KMS-11 (cell line): ENCODE data around the gene SAMD14.

Experiments used
- H2AFZ ChIP-seq: fragments of 200-600 bp; sonication (generic); 2 replicates; pipeline ENCODE4 v1.6.1; 2016; ENCODE audit warnings: antibody characterized with exemption, mixed run types, low read depth
- H3K27ac ChIP-seq: fragments of 200-600 bp; sonication (generic); 2 replicates; pipeline ENCODE4 v1.6.1; 2016; ENCODE audit warnings: mild to moderate bottlenecking, mixed run types
- H3K27me3 ChIP-seq: fragments of 200-600 bp; sonication (generic); 2 replicates; pipeline ENCODE4 v1.6.1; 2017; ENCODE audit warnings: mild to moderate bottlenecking, low read depth, mixed run types, moderate library complexity; ENCODE audit not compliant: insufficient read depth
- H3K36me3 ChIP-seq: fragments of 200-600 bp; sonication (generic); 2 replicates; pipeline ENCODE4 v1.6.1; 2017; ENCODE audit warnings: mild to moderate bottlenecking, mixed run types; ENCODE audit not compliant: insufficient read depth
- H3K4me1 ChIP-seq: fragments of 200-600 bp; sonication (generic); 2 replicates; pipeline ENCODE4 v1.6.1; 2016; ENCODE audit warnings: mild to moderate bottlenecking, low read depth, mixed run types; ENCODE audit not compliant: poor library complexity, severe bottlenecking
- H3K4me2 ChIP-seq: fragments of 200-600 bp; sonication (generic); 2 replicates; pipeline ENCODE4 v1.7.0; 2016; ENCODE audit warnings: mild to moderate bottlenecking, mixed run types
- H3K4me3 ChIP-seq: fragments of 200-600 bp; sonication (generic); IDR thresholded peaks from 2 replicates; pipeline ENCODE4 v1.6.1; 2017; ENCODE audit warnings: low read depth, low read length, mixed read lengths; ENCODE audit not compliant: insufficient read depth
- H3K79me2 ChIP-seq: fragments of 200-600 bp; sonication (generic); 2 replicates; pipeline ENCODE4 v1.6.1; 2016; ENCODE audit warnings: low read depth, mixed run types; ENCODE audit not compliant: insufficient read depth
- H3K9ac ChIP-seq: fragments of 200-600 bp; sonication (generic); 2 replicates; pipeline ENCODE4 v1.6.1; 2016; ENCODE audit warnings: mild to moderate bottlenecking, mixed run types
- H4K20me1 ChIP-seq: fragments of 200-600 bp; sonication (generic); 2 replicates; pipeline ENCODE4 v1.6.1; 2016; ENCODE audit warnings: mild to moderate bottlenecking, mixed run types; ENCODE audit not compliant: insufficient read depth
- TF ChIP-seq, protein P1 (sequence below): fragments of 200-600 bp; sonication (generic); conservative IDR thresholded peaks from 2 replicates; pipeline ENCODE4 v1.6.1; 2017; ENCODE audit warnings: low read depth, mild to moderate bottlenecking, antibody characterized with exemption, low read length, moderate library complexity, mixed read lengths

Gene SAMD14

DNA sequence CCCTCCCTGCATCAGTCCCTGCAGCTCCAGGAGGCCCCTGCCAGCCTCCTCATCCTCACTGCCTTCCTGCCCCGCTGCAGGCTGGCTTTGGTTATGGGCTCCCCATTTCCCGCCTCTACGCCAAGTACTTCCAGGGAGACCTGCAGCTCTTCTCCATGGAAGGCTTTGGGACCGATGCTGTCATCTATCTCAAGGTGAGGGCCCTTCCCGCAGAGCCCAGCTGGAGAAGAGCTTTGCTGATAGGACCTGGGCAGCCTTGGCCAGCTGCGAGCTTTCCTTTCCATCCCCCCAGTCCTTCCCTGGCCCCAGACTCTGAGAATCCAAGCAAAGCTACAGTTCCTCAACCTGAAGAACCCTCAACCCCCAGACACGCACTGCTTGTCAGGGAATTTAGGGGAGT is 20.8 kb downstream of the SAMD14 start:
- TF ChIP-seq, protein P1, sequence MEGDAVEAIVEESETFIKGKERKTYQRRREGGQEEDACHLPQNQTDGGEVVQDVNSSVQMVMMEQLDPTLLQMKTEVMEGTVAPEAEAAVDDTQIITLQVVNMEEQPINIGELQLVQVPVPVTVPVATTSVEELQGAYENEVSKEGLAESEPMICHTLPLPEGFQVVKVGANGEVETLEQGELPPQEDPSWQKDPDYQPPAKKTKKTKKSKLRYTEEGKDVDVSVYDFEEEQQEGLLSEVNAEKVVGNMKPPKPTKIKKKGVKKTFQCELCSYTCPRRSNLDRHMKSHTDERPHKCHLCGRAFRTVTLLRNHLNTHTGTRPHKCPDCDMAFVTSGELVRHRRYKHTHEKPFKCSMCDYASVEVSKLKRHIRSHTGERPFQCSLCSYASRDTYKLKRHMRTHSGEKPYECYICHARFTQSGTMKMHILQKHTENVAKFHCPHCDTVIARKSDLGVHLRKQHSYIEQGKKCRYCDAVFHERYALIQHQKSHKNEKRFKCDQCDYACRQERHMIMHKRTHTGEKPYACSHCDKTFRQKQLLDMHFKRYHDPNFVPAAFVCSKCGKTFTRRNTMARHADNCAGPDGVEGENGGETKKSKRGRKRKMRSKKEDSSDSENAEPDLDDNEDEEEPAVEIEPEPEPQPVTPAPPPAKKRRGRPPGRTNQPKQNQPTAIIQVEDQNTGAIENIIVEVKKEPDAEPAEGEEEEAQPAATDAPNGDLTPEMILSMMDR, result no peak

DNA sequence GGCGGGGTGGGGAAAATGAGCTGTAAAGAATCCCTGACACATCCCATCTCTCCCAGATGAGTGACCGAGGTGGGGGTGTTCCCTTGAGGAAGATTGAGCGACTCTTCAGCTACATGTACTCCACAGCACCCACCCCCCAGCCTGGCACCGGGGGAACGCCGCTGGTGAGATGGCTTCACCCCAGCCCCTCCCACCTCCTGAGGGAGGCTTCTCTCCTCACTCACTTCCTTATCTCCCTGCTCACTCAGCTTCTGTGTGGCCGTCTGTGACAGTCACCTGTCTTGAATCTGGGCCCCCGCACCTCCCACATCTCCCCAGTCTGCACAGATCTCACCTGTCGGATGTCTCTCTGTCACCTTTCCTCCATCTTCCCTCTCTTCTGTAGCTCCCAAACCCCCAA is 21.4 kb downstream of the SAMD14 start:
- Histone ChIP-seq H3K4me1 (no peaks in the 10 kb centered on the region), H3K36me3 (no peaks in the 10 kb centered on the region), H4K20me1 (no peaks in the 10 kb centered on the region), H3K27ac (no peak overlapping the region), H3K4me2 (no peak overlapping the region), H3K9ac (no peak overlapping the region), H2AFZ (no peak overlapping the region), H3K79me2 (no peaks in the 10 kb centered on the region), H3K4me3 (no peak overlapping the region), H3K27me3 (no peaks in the 10 kb centered on the region)
- TF ChIP-seq, protein P1, result no peak

More for the DNA sequence above, 20.8 kb downstream of the SAMD14 start:
- Histone ChIP-seq H3K27ac (no peak overlapping the region), H3K79me2 (no peaks in the 10 kb centered on the region), H3K27me3 (no peaks in the 10 kb centered on the region), H2AFZ (no peak overlapping the region), H4K20me1 (no peaks in the 10 kb centered on the region), H3K4me2 (no peak overlapping the region), H3K9ac (no peak overlapping the region), H3K4me1 (no peaks in the 10 kb centered on the region), H3K4me3 (no peak overlapping the region), H3K36me3 (no peaks in the 10 kb centered on the region)

DNA sequence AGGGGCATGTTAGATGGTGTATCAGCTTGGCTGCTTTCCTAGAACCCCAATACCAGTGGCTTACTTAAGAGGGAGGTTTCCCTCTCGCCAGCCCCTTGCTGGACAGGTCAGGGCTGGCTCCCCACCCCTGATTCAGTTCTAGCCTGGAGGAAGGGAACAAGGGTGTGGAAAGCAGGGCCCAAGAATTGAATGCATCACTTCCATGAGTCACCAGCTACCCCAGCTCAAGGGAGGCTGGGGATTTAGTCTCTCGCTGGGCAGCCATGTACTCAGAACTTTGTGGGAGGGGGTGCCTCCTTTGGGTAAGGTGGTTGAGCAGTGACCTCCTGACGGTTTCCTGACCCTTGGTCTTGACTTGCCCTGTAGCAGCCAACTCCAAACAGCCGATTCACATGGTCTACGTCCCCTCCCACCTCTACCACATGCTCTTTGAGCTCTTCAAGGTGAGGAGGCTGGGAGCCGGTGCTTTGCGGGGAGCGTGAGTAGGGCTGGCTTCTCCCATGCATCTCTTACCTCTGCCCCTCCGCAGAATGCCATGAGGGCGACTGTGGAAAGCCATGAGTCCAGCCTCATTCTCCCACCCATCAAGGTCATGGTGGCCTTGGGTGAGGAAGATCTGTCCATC is 22.1 kb downstream of the SAMD14 start:
- H3K9ac ChIP-seq, result no peak overlapping the region
- H2AFZ ChIP-seq, result no peak overlapping the region
- H3K4me3 ChIP-seq, result no peak overlapping the region
- no peaks in the 10 kb centered on the region for H3K36me3 ChIP-seq
- TF ChIP-seq, protein P1, result no peak
- H3K4me1 ChIP-seq, result no peaks in the 10 kb centered on the region
- no peaks in the 10 kb centered on the region for H4K20me1 ChIP-seq
- no peaks in the 10 kb centered on the region for H3K79me2 ChIP-seq
- no peak overlapping the region for H3K4me2 ChIP-seq
- no peak overlapping the region for H3K27ac ChIP-seq
- H3K27me3 ChIP-seq, result no peaks in the 10 kb centered on the region

DNA sequence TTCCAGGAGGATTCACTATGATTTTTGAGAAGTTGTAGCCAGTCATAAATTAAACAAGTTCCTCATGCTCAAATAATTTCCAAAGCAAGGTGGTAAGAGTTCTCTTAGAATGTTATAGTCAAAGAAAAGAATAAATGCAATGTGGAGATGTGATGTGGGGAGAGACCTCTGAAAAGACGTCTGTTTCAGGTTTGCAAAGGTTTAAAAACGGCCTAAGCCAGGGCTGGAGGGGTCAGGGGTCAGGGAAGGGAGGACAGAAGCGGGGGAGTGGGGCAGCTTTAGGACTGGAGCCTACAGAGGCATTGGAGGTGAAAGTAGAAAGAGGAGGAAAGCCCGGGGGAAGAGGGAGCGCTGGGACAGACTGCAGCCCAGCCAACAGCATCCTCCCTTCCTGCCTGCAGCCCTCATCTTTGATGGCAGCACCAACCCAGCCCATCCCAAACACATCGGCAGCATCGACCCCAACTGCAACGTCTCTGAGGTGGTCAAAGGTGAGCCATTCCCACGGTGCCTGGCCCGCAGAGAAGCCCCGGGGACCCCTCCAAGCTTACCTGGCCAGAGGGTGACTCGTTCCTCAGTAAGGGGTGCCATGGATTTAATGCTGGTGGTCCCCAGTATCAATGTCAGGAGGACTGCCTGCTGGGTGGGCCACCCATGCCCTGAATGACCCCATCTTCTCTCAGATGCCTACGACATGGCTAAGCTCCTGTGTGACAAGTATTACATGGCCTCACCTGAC is 23.4 kb downstream of the SAMD14 start:
- Histone ChIP-seq H4K20me1 (no peaks in the 10 kb centered on the region), H3K4me1 (no peaks in the 10 kb centered on the region), H3K4me2 (no peak overlapping the region), H3K79me2 (no peaks in the 10 kb centered on the region), H2AFZ (no peak overlapping the region), H3K4me3 (no peak overlapping the region), H3K36me3 (no peaks in the 10 kb centered on the region), H3K27ac (no peak overlapping the region), H3K9ac (no peak overlapping the region), H3K27me3 (no peaks in the 10 kb centered on the region)
- TF ChIP-seq, protein P1, result no peak
